ENCODE data around the gene NTM.

Gene NTM

DNA sequence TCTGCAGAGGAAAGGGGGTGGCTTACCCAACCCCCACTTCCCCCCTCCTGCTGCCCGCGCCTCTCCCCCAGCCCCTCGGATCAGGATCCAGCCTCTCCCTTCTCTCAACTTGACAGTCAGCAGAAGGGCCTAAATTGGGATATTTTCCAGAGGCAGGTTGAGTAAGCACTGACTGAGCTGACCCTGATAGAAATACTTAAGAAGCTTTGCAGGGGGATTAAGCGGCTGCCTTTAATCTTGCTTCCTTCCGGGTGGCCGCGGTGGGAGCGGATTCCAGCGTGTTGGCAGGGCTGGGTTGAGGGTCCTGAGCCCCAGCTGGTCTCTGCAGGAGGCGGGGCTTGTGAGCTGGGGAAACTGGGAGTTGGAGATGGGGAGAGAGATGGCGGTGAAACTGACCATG, 445.2 kb downstream of the NTM start:
- no peaks in the 10 kb centered on the region for H4K20me1 ChIP-seq (ENCODE audit: insufficient read depth, low read length, poor library complexity, severe bottlenecking)
- H3K36me3 ChIP-seq (ENCODE audit: insufficient read depth, low read length) = no peaks in the 10 kb centered on the region
- H3K79me2 ChIP-seq (ENCODE audit: insufficient read depth, low read length) = no peaks in the 10 kb centered on the region
- H3K9me3 ChIP-seq (ENCODE audit: insufficient read depth, low read depth, low read length) = no peaks in the 10 kb centered on the region
- H3K4me2 ChIP-seq (ENCODE audit: low read depth, low read length, poor library complexity, severe bottlenecking) = no peak overlapping the region
- H2AFZ ChIP-seq (ENCODE audit: low read length) = no peak overlapping the region
- no peaks in the 10 kb centered on the region for H3F3A ChIP-seq (ENCODE audit: low read depth)
- H3K27me3 ChIP-seq (ENCODE audit: insufficient read depth, low read length, poor library complexity, severe bottlenecking) = no peaks in the 10 kb centered on the region
- TF ChIP-seq EZH2phosphoT487 (IDR thresholded peaks at IDR 0.05; ENCODE audit: borderline replicate concordance) = no peak
- no peak for TF ChIP-seq CTCF (conservative IDR thresholded peaks at IDR 0.05; ENCODE audit: low read length)
- no peak overlapping the region for H3K4me3 ChIP-seq (ENCODE audit: low read length, poor library complexity, severe bottlenecking)
- H3K9me2 ChIP-seq (replicated peaks; ENCODE audit: low read depth, low read length) = no peaks in the 10 kb centered on the region
- no peak overlapping the region for H3K9ac ChIP-seq (ENCODE audit: low read depth, low read length, poor library complexity, severe bottlenecking)
- H3K4me1 ChIP-seq (ENCODE audit: insufficient read depth, low read length, poor library complexity, severe bottlenecking) = no peaks in the 10 kb centered on the region

DNA sequence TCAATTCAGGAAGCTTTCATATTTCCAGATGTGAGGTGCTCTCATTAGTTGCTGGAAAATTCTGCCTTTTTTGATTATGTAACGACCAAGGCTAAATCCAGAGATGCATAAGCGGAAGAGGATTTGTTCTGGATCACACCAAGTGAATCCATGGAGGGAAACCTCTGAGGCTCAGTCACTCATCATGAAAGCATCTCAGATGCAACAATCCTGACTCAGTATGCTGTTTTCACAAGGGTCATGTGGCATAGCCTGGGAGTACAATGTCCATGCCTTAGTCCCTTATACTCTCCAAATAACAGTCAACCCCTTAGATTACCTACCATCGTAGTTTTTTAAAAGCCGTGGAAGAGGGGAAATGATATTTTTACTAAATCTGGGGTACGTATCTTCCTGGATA, 445.6 kb downstream of the NTM start:
- Histone ChIP-seq H3K9me2 (replicated peaks; ENCODE audit: low read depth, low read length) (no peaks in the 10 kb centered on the region), H3K36me3 (ENCODE audit: insufficient read depth, low read length) (no peaks in the 10 kb centered on the region), H3K4me1 (ENCODE audit: insufficient read depth, low read length, poor library complexity, severe bottlenecking) (no peaks in the 10 kb centered on the region), H3K4me2 (ENCODE audit: low read depth, low read length, poor library complexity, severe bottlenecking) (no peak overlapping the region), H3K27me3 (ENCODE audit: insufficient read depth, low read length, poor library complexity, severe bottlenecking) (no peaks in the 10 kb centered on the region), H3K4me3 (ENCODE audit: low read length, poor library complexity, severe bottlenecking) (no peak overlapping the region), H4K20me1 (ENCODE audit: insufficient read depth, low read length, poor library complexity, severe bottlenecking) (no peaks in the 10 kb centered on the region), H3K9me3 (ENCODE audit: insufficient read depth, low read depth, low read length) (no peaks in the 10 kb centered on the region), H3K79me2 (ENCODE audit: insufficient read depth, low read length) (no peaks in the 10 kb centered on the region), H3F3A (ENCODE audit: low read depth) (no peaks in the 10 kb centered on the region), H3K9ac (ENCODE audit: low read depth, low read length, poor library complexity, severe bottlenecking) (no peak overlapping the region), H2AFZ (ENCODE audit: low read length) (no peak overlapping the region)
- TF ChIP-seq CTCF (conservative IDR thresholded peaks at IDR 0.05; ENCODE audit: low read length) = no peak
- TF ChIP-seq EZH2phosphoT487 (IDR thresholded peaks at IDR 0.05; ENCODE audit: borderline replicate concordance) = no peak

- no peaks in the 10 kb centered on the region for H3K9me3 ChIP-seq (ENCODE audit: insufficient read depth, low read depth, low read length)
- no peak for TF ChIP-seq EZH2phosphoT487 (IDR thresholded peaks at IDR 0.05; ENCODE audit: borderline replicate concordance)
- no peak for TF ChIP-seq CTCF (conservative IDR thresholded peaks at IDR 0.05; ENCODE audit: low read length)
- no peaks in the 10 kb centered on the region for H4K20me1 ChIP-seq (ENCODE audit: insufficient read depth, low read length, poor library complexity, severe bottlenecking)
- no peak overlapping the region for H3K4me2 ChIP-seq (ENCODE audit: low read depth, low read length, poor library complexity, severe bottlenecking)
- no peaks in the 10 kb centered on the region for H3K27me3 ChIP-seq (ENCODE audit: insufficient read depth, low read length, poor library complexity, severe bottlenecking)
- H3K4me3 ChIP-seq (ENCODE audit: low read length, poor library complexity, severe bottlenecking) = no peak overlapping the region
- H3K4me1 ChIP-seq (ENCODE audit: insufficient read depth, low read length, poor library complexity, severe bottlenecking) = no peaks in the 10 kb centered on the region
- H3K9me2 ChIP-seq (replicated peaks; ENCODE audit: low read depth, low read length) = no peaks in the 10 kb centered on the region
- no peak overlapping the region for H2AFZ ChIP-seq (ENCODE audit: low read length)
- H3F3A ChIP-seq (ENCODE audit: low read depth) = no peaks in the 10 kb centered on the region
- H3K79me2 ChIP-seq (ENCODE audit: insufficient read depth, low read length) = no peaks in the 10 kb centered on the region
- H3K36me3 ChIP-seq (ENCODE audit: insufficient read depth, low read length) = no peaks in the 10 kb centered on the region
- H3K9ac ChIP-seq (ENCODE audit: low read depth, low read length, poor library complexity, severe bottlenecking) = no peak overlapping the region
These were observed 447.3 kb downstream of the NTM start for GRCh38 chr11:131817687-131818188.

All from Loucy (cell line).